Measurements from ENCODE around the gene CSF3. TPM values are rescaled to one million over a fixed set of nuclear protein-coding genes. Genes with fewer than 3 reads are reported as not detected.

Gene CSF3
- total RNA-seq, 2 donors from 2014 or later = 0.69 to 15.3 TPM

Small RNAs within 50 kb of the gene (microRNA-seq; reads per million reads assigned to microRNA genes)
- gene MIR6884 (ENCODE audit: borderline microRNAs expressed in 2 of 2) = 0.26 to 0.97 reads per million in 2 donors

Other genes with a start within 250 kb of the CSF3 start
- gene IKZF3, start 151.1 kb upstream of the CSF3 start, total RNA-seq = 1 to 10 TPM; 1.6 TPM
- not detected for gene ZPBP2, start 147.2 kb upstream of the CSF3 start, total RNA-seq
- 1 to 10 TPM; 4.2 to 6.0 TPM for gene GSDMB, start 96.8 kb upstream of the CSF3 start, total RNA-seq
- 10 to 100 TPM; 32.1 to 43.2 TPM for gene ORMDL3, start 87.8 kb upstream of the CSF3 start, total RNA-seq
- not detected for gene LRRC3C, start 87.7 kb upstream of the CSF3 start, total RNA-seq
- under 1 TPM; 0.19 to 0.57 TPM for gene GSDMA, start 52.4 kb upstream of the CSF3 start, total RNA-seq
- gene PSMD3, start 34.6 kb upstream of the CSF3 start, total RNA-seq = 10 to 100 TPM; 57.6 to 65.5 TPM
- 10 to 100 TPM; 46.2 to 53.2 TPM for gene MED24, start 39.0 kb downstream of the CSF3 start, total RNA-seq
- gene THRA, start 47.5 kb downstream of the CSF3 start, total RNA-seq = 10 to 100 TPM; 50.8 to 65.8 TPM
- 10 to 100 TPM; 20.2 to 24.2 TPM for gene NR1D1, start 85.1 kb downstream of the CSF3 start, total RNA-seq
- 10 to 100 TPM; 66.7 to 68.8 TPM for gene MSL1, start 106.5 kb downstream of the CSF3 start, total RNA-seq
- 100 to 1,000 TPM in 1 of 2 donors, 10 to 100 TPM in 1; 99.2 to 103 TPM for gene CASC3, start 125.1 kb downstream of the CSF3 start, total RNA-seq
- 1 to 10 TPM; 4.5 to 5.2 TPM for gene RAPGEFL1, start 162.0 kb downstream of the CSF3 start, total RNA-seq
- gene WIPF2, start 203.9 kb downstream of the CSF3 start, total RNA-seq = 10 to 100 TPM; 24.8 to 28.9 TPM

Measured in posterior vena cava (tissue), 2 donors.